Measurements from ENCODE around the gene DYNLT2.

The DYNLT2 gene

DNA sequence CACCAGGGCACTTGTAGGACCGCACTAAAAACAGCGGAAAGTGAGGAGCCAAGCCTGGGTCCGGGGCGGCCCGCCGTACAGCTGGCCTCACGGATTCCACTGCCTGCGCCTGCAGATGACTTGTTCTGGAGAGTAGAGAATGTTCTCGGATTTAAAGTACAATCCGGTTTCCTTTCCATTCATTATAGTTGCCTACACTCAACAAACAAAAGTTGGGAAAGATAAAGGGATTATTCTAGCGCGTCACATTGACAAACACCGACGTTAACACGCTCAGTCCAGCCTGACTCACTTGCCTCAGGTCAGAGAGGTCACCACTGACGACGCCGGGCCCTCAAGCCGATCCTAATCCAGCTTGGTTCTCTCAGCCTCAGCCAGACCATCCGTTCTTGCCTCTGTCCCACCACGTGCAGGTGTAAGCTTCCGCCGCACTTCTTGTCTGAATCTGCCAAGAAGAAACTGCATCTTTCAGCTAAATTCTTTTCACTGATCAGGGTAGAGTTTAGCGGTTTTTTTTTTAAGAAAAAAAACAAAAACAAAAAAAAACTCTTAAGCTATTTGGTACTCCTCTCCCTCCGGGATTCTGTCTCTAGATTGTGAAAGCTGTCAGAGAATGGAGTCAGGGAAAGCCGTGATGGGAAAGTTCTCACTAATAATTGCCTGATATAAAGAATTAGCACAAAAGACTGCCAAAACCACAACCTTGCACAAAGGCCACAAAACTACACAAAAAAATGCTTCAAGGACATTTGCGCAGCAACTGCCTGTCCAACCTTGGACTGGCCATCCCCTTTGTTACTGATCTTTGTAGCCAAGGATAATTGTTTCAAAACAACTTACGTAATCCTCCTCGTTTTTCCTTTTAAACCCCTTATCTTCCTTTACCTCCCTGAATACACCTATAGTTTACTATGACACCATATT lies 26.0 kb downstream of the DYNLT2 start:
- Histone ChIP-seq H3K4me3 (ENCODE audit: low read depth in 1 of 2, low read length in 2 of 2) (peak overlapping the region; percentile 64 to 90), H3K4me1 (ENCODE audit: insufficient read depth, low read length) (peaks cover 15% of the 10 kb centered on the region), H3K27ac (ENCODE audit: low read depth, low read length) (peak overlapping the region; percentile 81), H3K36me3 (ENCODE audit: insufficient read depth, low read length) (no peaks in the 10 kb centered on the region), H3K27me3 (ENCODE audit: control insufficient read depth in 1 of 2, insufficient read depth in 2 of 2, low read length in 2 of 2) (no peaks in the 10 kb centered on the region), H3K9ac (ENCODE audit: low read length) (no peak overlapping the region), H3K9me3 (ENCODE audit: low read length) (no peaks in the 10 kb centered on the region)

DNA sequence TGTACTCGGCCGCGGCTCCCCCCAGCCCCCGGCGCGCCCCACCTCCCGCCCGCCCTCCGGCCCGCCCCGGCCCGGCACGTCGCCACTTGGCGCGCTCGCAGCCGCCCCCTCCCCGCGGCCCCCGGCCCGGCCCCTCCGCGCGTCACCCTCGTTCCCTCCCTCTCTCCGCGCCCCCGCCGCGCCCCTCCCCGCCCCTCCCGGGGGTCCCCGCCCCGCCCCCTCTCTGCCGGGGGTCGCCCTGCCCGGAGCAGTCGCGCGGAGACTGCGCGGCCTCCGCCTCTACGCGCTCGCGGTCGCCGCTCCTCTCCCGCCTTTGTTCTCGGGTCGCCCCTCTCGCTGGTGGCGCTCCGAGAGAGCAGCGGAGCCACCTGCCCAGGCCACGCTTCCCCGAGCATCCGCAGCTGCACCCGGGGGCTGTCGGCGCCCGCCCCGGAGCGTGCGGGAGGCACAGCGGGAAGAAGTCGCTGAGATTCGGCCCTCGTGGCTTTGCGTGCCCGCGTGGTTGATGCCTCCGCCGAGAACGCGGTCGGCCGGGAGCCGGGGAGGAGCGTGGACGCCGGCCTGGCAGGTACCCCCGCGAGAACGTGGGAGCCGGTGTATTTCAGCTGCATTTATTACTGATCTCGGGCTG lies 26.8 kb downstream of the DYNLT2 start, which contains the start of gene PHF10:
TSS of gene PHF10 (minus strand) at position 7 of the 631 bp plus-strand sequence. CDS start 569 bp downstream, outside the sequence.
- peak within 1 kb of the TSS; percentile 93 for H3K27ac ChIP-seq (ENCODE audit: low read depth, low read length)
- no peaks in the 10 kb centered on the region for H3K27me3 ChIP-seq (ENCODE audit: control insufficient read depth in 1 of 2, insufficient read depth in 2 of 2, low read length in 2 of 2)
- H3K9me3 ChIP-seq (ENCODE audit: low read length) = no peaks in the 10 kb centered on the region
- H3K36me3 ChIP-seq (ENCODE audit: insufficient read depth, low read length) = no peaks in the 10 kb centered on the region
- peak within 1 kb of the TSS; percentile 65 to 90 for H3K4me3 ChIP-seq (ENCODE audit: low read depth in 1 of 2, low read length in 2 of 2)
- peaks cover 15% of the 10 kb centered on the region for H3K4me1 ChIP-seq (ENCODE audit: insufficient read depth, low read length)
- peak within 1 kb of the TSS; percentile 65 for H3K9ac ChIP-seq (ENCODE audit: low read length)

DNA sequence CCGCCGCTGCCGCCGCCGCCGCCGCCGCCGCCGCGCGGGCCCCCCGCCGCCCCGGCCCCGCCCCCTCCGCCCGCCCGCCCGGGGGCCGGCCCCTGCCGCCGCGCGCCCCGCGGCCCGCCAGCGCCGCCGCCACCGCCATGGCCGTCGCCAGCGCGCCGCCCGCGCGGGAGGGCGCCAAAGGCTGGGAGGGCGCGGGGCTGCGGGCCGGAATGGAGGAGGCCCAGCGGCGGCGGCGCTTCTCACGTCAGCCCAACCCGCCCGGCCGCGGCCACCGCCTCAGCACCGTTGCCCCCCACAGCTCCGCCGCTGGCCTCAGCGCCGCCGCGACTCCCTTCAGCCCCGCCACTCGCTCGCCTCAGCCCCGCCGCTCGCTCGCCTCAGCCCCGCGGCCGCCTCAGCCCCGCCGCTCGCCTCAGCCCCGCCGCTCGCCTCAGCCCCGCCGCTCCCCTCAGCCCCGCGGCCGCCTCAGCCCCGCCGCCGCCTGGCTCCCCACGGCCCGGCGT lies 27.3 kb downstream of the DYNLT2 start:
- Histone ChIP-seq H3K4me1 (ENCODE audit: insufficient read depth, low read length) (peaks cover 15% of the 10 kb centered on the region), H3K4me3 (ENCODE audit: low read depth in 1 of 2, low read length in 2 of 2) (peak overlapping the region in 1 of 2 donors; percentile 45), H3K36me3 (ENCODE audit: insufficient read depth, low read length) (no peaks in the 10 kb centered on the region), H3K27ac (ENCODE audit: low read depth, low read length) (no peak overlapping the region), H3K9me3 (ENCODE audit: low read length) (no peaks in the 10 kb centered on the region), H3K27me3 (ENCODE audit: control insufficient read depth in 1 of 2, insufficient read depth in 2 of 2, low read length in 2 of 2) (no peaks in the 10 kb centered on the region), H3K9ac (ENCODE audit: low read length) (no peak overlapping the region)

DNA sequence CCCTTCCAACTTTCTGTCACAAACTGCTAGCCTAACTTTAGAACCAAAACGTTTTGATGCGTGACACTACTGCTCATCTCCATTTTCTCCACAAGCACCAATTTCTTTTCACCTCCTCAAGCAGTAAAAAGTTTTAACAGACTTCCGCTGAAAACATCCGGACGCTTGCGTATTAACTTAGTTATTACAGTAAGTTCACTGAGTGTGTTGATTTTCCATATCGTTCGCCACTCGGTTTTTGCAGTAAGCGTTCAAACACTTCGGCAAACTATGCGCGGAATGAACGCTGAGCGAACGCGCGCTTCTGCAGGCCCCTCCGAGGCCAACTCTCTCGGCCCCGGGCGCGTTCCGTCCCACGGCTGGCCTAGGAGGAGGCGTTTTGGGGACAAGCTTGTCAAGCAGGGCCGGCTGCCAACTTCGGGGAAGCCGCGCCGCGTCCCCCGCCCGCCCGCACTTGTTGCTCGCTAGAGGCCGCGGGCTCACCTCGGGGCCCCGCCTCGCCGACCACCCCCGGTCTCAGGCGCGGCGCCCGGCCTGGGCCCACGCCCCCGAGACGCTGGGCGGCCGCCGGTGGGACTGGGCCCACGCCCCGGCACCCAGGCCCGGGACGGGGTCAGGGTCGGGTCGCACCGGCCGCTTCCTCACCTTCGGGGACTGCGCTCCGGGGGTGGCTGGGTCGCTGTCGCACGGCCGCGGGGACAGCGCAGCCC lies 28.0 kb downstream of the DYNLT2 start:
- H3K27ac ChIP-seq (ENCODE audit: low read depth, low read length) = peak overlapping the region; percentile 93

DNA sequence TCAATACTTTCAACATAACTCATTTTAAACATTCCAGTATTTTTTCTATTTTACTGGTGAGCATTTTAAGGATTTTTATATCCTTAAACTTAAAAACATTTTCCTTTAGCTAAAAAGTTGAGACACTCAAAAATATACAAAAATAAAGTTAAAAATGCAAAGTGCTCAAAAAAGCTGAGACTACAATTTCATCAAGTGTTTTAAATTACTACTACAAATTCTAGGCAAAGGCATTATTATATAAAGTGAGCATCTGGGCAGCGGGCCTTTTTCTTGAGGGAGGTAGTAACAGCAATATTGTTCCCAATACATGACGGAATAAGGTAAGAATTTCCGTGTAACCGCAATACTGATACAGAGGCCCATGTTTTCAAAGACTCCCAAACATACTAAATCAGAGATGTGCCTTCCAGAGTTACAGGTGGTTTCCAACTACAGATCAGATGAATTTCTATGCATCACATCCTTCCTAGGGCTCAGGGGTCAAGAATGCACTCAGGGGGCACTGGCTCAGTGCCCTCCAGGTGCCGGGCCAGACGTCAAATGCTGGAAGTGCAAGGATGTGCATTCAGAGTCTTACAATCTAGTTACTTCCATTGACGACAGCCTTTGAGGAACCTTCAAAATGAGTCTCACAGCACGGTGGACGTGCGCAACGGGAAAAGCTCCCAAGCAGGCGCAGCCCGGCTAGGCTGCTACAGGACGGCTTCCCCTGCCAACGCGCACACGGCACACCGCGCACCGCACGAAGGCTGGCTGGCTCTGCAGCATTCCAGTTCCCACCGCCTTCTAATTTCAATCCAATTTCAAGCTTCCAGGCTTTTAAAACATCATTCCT lies 28.8 kb downstream of the DYNLT2 start:
- no peaks in the 10 kb centered on the region for H3K9me3 ChIP-seq (ENCODE audit: low read length)
- H3K36me3 ChIP-seq (ENCODE audit: insufficient read depth, low read length) = no peaks in the 10 kb centered on the region
- no peaks in the 10 kb centered on the region for H3K27me3 ChIP-seq (ENCODE audit: control insufficient read depth in 1 of 2, insufficient read depth in 2 of 2, low read length in 2 of 2)
- H3K9ac ChIP-seq (ENCODE audit: low read length) = peak overlapping the region; percentile 65
- H3K4me3 ChIP-seq (ENCODE audit: low read depth in 1 of 2, low read length in 2 of 2) = peak overlapping the region; percentile 65 to 84
- H3K27ac ChIP-seq (ENCODE audit: low read depth, low read length) = peak overlapping the region; percentile 93
- H3K4me1 ChIP-seq (ENCODE audit: insufficient read depth, low read length) = peaks cover 15% of the 10 kb centered on the region

More for the DNA sequence above, 28.0 kb downstream of the DYNLT2 start:
- Histone ChIP-seq H3K4me1 (ENCODE audit: insufficient read depth, low read length) (peaks cover 15% of the 10 kb centered on the region), H3K4me3 (ENCODE audit: low read depth in 1 of 2, low read length in 2 of 2) (peak overlapping the region; percentile 65 to 84), H3K9ac (ENCODE audit: low read length) (peak overlapping the region; percentile 65), H3K9me3 (ENCODE audit: low read length) (no peaks in the 10 kb centered on the region), H3K27me3 (ENCODE audit: control insufficient read depth in 1 of 2, insufficient read depth in 2 of 2, low read length in 2 of 2) (no peaks in the 10 kb centered on the region), H3K36me3 (ENCODE audit: insufficient read depth, low read length) (no peaks in the 10 kb centered on the region)

DNA sequence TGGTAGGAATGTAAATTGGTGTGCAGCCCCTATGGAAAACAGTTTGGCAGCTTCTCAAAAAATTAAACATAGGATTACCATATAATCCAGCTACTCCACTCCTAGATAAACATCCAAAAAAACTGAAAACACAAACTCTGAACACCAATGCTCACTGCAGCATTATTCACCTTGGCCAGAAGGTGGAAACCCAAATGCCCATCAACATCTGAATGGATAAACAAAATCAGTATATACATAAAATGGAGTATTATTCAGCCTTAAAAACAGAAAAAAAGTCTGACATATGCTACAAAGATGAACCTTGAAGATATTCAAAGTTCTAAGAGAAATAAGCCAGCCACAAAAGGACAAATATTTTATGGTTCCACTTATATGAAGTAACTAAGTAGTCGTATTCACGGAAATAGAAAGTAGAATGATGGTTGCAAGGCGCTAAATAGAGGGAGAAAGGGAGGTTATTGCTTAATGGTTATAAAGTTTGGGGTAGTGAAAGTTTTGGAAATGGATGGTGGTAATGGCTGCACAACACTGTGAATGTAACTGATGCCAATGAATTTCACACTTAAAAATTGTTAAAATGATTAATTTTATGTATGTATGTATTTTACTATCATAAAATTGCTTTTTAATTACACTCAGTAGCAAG lies 31.0 kb downstream of the DYNLT2 start:
- H3K27ac ChIP-seq (ENCODE audit: low read depth, low read length) = no peak overlapping the region
- no peaks in the 10 kb centered on the region for H3K27me3 ChIP-seq (ENCODE audit: control insufficient read depth in 1 of 2, insufficient read depth in 2 of 2, low read length in 2 of 2)
- no peaks in the 10 kb centered on the region for H3K9me3 ChIP-seq (ENCODE audit: low read length)
- peaks cover 17% of the 10 kb centered on the region for H3K36me3 ChIP-seq (ENCODE audit: insufficient read depth, low read length)
- peaks cover 14% of the 10 kb centered on the region for H3K4me1 ChIP-seq (ENCODE audit: insufficient read depth, low read length)
- no peak overlapping the region for H3K9ac ChIP-seq (ENCODE audit: low read length)
- H3K4me3 ChIP-seq (ENCODE audit: low read depth in 1 of 2, low read length in 2 of 2) = no peak overlapping the region

DNA sequence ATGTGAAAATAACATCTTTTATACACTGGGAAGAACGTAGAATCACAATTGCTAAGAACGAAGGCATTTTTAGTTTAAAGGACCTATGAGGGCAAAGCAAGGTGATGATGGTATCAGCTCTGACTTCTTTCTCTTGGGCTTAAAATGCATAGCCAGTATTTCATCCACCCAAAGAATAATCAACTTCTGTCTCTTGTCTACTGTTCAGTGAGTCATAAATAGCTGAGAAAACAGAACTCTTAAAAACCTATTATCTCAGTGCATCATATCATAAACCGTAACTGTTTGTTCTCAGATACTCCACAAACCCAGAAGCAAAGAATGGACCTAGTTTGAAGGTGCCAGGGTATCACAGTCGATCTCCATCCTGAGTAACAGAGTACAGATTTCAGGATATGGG lies 32.3 kb downstream of the DYNLT2 start:
- Histone ChIP-seq H3K27me3 (ENCODE audit: control insufficient read depth in 1 of 2, insufficient read depth in 2 of 2, low read length in 2 of 2) (no peaks in the 10 kb centered on the region), H3K9ac (ENCODE audit: low read length) (no peak overlapping the region), H3K36me3 (ENCODE audit: insufficient read depth, low read length) (peaks cover 29% of the 10 kb centered on the region), H3K4me3 (ENCODE audit: low read depth in 1 of 2, low read length in 2 of 2) (no peak overlapping the region), H3K9me3 (ENCODE audit: low read length) (no peaks in the 10 kb centered on the region), H3K4me1 (ENCODE audit: insufficient read depth, low read length) (peaks cover 10% of the 10 kb centered on the region), H3K27ac (ENCODE audit: low read depth, low read length) (no peak overlapping the region)

DNA sequence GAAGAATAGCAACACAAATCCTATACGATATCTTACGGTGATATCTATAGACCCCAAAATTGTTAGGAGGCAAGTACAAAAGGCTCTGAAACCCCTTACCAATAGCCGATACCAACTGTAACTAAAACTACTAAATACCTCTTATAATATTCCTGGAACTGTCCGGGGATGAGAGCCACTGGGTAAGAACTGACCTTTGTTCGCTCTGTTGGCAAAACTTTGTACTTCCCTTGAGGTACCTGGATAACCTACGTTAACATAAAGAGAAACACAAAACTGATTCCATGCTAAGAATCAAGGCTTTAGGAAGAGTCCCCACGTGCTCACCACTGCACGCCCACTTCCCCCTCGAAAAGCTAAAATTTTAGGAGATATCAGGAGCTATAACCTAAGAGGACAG lies 36.8 kb downstream of the DYNLT2 start:
- H3K36me3 ChIP-seq (ENCODE audit: insufficient read depth, low read length) = peaks cover 52% of the 10 kb centered on the region
- H3K9me3 ChIP-seq (ENCODE audit: low read length) = no peaks in the 10 kb centered on the region

DNA sequence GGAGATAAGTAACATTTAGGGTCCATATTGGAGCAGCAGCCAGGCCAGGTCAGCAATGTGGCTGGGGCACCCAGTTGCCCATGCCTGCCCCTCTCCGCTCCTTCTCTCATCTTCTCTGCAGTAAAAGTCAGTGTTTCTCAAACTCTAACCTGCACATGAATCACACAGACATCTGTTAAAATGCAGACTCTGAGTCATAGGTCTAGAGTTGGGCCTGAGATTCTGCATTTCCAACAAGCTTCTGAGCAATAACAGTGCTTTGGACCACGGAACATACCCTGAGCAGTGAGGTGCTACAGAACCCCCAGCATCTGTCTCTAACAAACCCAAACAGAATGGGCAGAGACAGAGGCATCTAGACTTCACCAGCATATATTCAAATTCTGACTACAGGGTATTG lies 37.2 kb downstream of the DYNLT2 start:
- Histone ChIP-seq H3K36me3 (ENCODE audit: insufficient read depth, low read length) (peaks cover 56% of the 10 kb centered on the region), H3K27ac (ENCODE audit: low read depth, low read length) (no peak overlapping the region), H3K4me1 (ENCODE audit: insufficient read depth, low read length) (no peaks in the 10 kb centered on the region), H3K4me3 (ENCODE audit: low read depth in 1 of 2, low read length in 2 of 2) (no peak overlapping the region), H3K9ac (ENCODE audit: low read length) (no peak overlapping the region), H3K27me3 (ENCODE audit: control insufficient read depth in 1 of 2, insufficient read depth in 2 of 2, low read length in 2 of 2) (no peaks in the 10 kb centered on the region), H3K9me3 (ENCODE audit: low read length) (no peaks in the 10 kb centered on the region)

More for the DNA sequence above, 36.8 kb downstream of the DYNLT2 start:
- Histone ChIP-seq H3K4me3 (ENCODE audit: low read depth in 1 of 2, low read length in 2 of 2) (no peak overlapping the region), H3K27ac (ENCODE audit: low read depth, low read length) (no peak overlapping the region), H3K4me1 (ENCODE audit: insufficient read depth, low read length) (no peaks in the 10 kb centered on the region), H3K9ac (ENCODE audit: low read length) (no peak overlapping the region), H3K27me3 (ENCODE audit: control insufficient read depth in 1 of 2, insufficient read depth in 2 of 2, low read length in 2 of 2) (no peaks in the 10 kb centered on the region)

DNA sequence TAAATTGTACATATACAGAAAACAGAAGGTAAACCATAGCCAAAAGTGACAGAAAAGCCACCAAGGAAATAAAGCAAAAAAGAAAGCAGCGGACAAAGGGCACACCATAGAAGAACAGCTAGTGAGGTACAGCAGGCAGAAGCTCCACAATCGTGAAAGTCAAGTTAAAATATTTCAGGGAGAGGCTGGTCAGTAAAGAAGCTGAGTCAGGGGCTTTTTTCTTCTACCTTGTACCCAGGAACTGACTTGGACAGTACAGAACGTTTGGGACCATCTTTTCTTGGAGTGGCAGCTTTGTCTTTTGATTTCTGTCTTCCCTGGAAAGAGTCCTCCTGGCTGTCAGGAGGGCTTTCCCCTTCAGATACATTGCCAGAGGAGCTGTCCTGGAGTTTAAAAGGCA lies 41.4 kb downstream of the DYNLT2 start:
- no peak overlapping the region for H3K27ac ChIP-seq (ENCODE audit: low read depth, low read length)
- no peaks in the 10 kb centered on the region for H3K4me1 ChIP-seq (ENCODE audit: insufficient read depth, low read length)
- no peak overlapping the region for H3K9ac ChIP-seq (ENCODE audit: low read length)
- no peaks in the 10 kb centered on the region for H3K27me3 ChIP-seq (ENCODE audit: control insufficient read depth in 1 of 2, insufficient read depth in 2 of 2, low read length in 2 of 2)
- no peak overlapping the region for H3K4me3 ChIP-seq (ENCODE audit: low read depth in 1 of 2, low read length in 2 of 2)
- peaks cover 37% of the 10 kb centered on the region for H3K36me3 ChIP-seq (ENCODE audit: insufficient read depth, low read length)
- no peaks in the 10 kb centered on the region for H3K9me3 ChIP-seq (ENCODE audit: low read length)

All from muscle layer of colon (tissue), 2 donors.